CD14-positive monocyte (primary cell): ENCODE results near the gene ICA1L. TPM values are rescaled to one million over a fixed set of nuclear protein-coding genes. Genes with fewer than 3 reads are reported as not detected.

ENCODE experiments used
- DNase-seq, 3 donors: peaks; one replicate each; pipeline ENCODE4 v3.0.0-alpha.2; 2011 to 2022
- H2AFZ ChIP-seq: 2 replicates; pipeline ENCODE4 v1.6.0; 2012; ENCODE audit warnings: mild to moderate bottlenecking, low read depth, low read length, inconsistent platforms; ENCODE audit not compliant: insufficient read depth, poor library complexity, severe bottlenecking
- H3K27ac ChIP-seq, 2 donors: 1 replicate in 1 of 2; 2 replicates in 1 of 2; pipeline ENCODE4 v1.5.1; 2012 to 2013; ENCODE audit warnings: low read length in 2 of 2, control low read depth in 1 of 2, inconsistent platforms in 1 of 2, low read depth in 1 of 2, mild to moderate bottlenecking in 1 of 2
- H3K27me3 ChIP-seq, 2 donors: one replicate each; pipeline versions ENCODE4 v1.6.0 to v1.6.1; 2011 to 2013; ENCODE audit warnings: low read length in 2 of 2; ENCODE audit not compliant: control insufficient read depth in 2 of 2, insufficient read depth in 2 of 2
- H3K36me3 ChIP-seq, 2 donors: replicated peaks in 1 of 2; 1 replicate in 1 of 2; 2 replicates in 1 of 2; pipeline versions ENCODE4 v1.5.1 to v1.6.1; 2012 to 2013; ENCODE audit warnings: low read length in 2 of 2, control low read depth in 1 of 2, inconsistent platforms in 1 of 2, mild to moderate bottlenecking in 1 of 2; ENCODE audit not compliant: insufficient read depth in 2 of 2, control insufficient read depth in 1 of 2
- H3K4me1 ChIP-seq, 2 donors: 1 replicate in 1 of 2; 2 replicates in 1 of 2; pipeline versions ENCODE4 v1.5.1 to v1.6.1; 2012 to 2013; ENCODE audit warnings: low read length in 2 of 2, control low read depth in 1 of 2, inconsistent platforms in 1 of 2, mild to moderate bottlenecking in 1 of 2, moderate library complexity in 1 of 2; ENCODE audit not compliant: insufficient read depth in 2 of 2, control insufficient read depth in 1 of 2
- H3K4me2 ChIP-seq: replicated peaks from 2 replicates; pipeline ENCODE3; 2012; ENCODE audit warnings: low read length, moderate library complexity, mild to moderate bottlenecking; ENCODE audit not compliant: poor library complexity, severe bottlenecking; ENCODE audit errors: extremely low read depth
- H3K4me3 ChIP-seq, 3 experiments: fragments of 200-600 bp in 1 of 3; sonication (generic) in 1 of 3; replicated peaks in 1 of 3; 1 replicate in 2 of 3; 2 replicates in 1 of 3; pipeline ENCODE4 v1.5.1; 2011 to 2013; ENCODE audit warnings: low read length in 3 of 3, mild to moderate bottlenecking in 3 of 3, control low read depth in 2 of 3, low read depth in 2 of 3, inconsistent platforms in 1 of 3, moderate library complexity in 1 of 3
- H3K79me2 ChIP-seq: 2 replicates; pipeline ENCODE4 v1.6.0; 2012; ENCODE audit warnings: mild to moderate bottlenecking, control low read depth, inconsistent platforms, low read length, moderate library complexity; ENCODE audit not compliant: insufficient read depth
- H3K9ac ChIP-seq: 2 replicates; pipeline ENCODE4 v1.6.0; 2017; ENCODE audit warnings: low read length, mild to moderate bottlenecking; ENCODE audit not compliant: insufficient read depth, poor library complexity, severe bottlenecking
- H3K9me3 ChIP-seq, 2 donors: replicated peaks in 1 of 2; 1 replicate in 1 of 2; 2 replicates in 1 of 2; pipeline versions ENCODE4 v1.5.1 to v1.6.1; 2012 to 2013; ENCODE audit warnings: low read length in 2 of 2, control low read depth in 1 of 2; ENCODE audit not compliant: control insufficient read depth in 1 of 2, insufficient read depth in 1 of 2
- H4K20me1 ChIP-seq: 2 replicates; pipeline ENCODE4 v1.6.0; 2012; ENCODE audit warnings: mild to moderate bottlenecking, low read length, control low read depth, moderate library complexity; ENCODE audit not compliant: insufficient read depth
- H3K27ac Mint-ChIP-seq, 7 donors: one replicate each; pipeline ENCODE4 v1.8.0; 2020; ENCODE audit warnings: mild to moderate bottlenecking in 7 of 7, mixed read lengths in 7 of 7, moderate library complexity in 6 of 7, inconsistent platforms in 2 of 7
- H3K27me3 Mint-ChIP-seq, 3 donors: one replicate each; pipeline ENCODE4 v1.8.0; 2021 to 2022; ENCODE audit warnings: low read depth in 3 of 3, mild to moderate bottlenecking in 3 of 3, mixed read lengths in 3 of 3, moderate library complexity in 3 of 3, inconsistent platforms in 1 of 3
- H3K36me3 Mint-ChIP-seq, 2 donors: one replicate each; pipeline ENCODE4 v1.8.0; 2020; ENCODE audit warnings: mixed read lengths in 2 of 2, inconsistent platforms in 1 of 2, mild to moderate bottlenecking in 1 of 2
- H3K4me1 Mint-ChIP-seq: one replicate; pipeline ENCODE4 v1.8.0; 2020; ENCODE audit warnings: mild to moderate bottlenecking, mixed read lengths
- H3K4me3 Mint-ChIP-seq, 2 donors: one replicate each; pipeline ENCODE4 v1.8.0; 2020; ENCODE audit warnings: mild to moderate bottlenecking in 2 of 2, mixed read lengths in 2 of 2, moderate library complexity in 1 of 2
- H3K9me3 Mint-ChIP-seq, 7 donors: one replicate each; pipeline ENCODE4 v1.8.0; 2020 to 2022; ENCODE audit warnings: mixed read lengths in 7 of 7, mild to moderate bottlenecking in 6 of 7, moderate library complexity in 6 of 7, inconsistent platforms in 2 of 7
- WGBS: methylation state at CpG from one replicate; pipeline ENCODE4 v1.1.5; 2013; ENCODE audit warnings: missing lambda C conversion rate; ENCODE audit not compliant: insufficient coverage; 5-methylcytosine and 5-hydroxymethylcytosine counted together
- intact Hi-C, 2 donors: fragments of 100-400 bp; cut with micrococcal nuclease; formaldehyde crosslinking; loops; one replicate each; pipeline versions ENCODE4 v1.15.0 to v1.15.1; 2023
- polyA plus RNA-seq, 3 donors: library from polyadenylated mRNA; depleted of rRNA in 1 of 3; unstranded in 2 of 3; stranded (reverse) in 1 of 3; fragments of 300-500 nt in 2 of 3; fragments of >200 nt in 1 of 3; fragmentation: Illumina TruSeq in 2 of 3; gene quantifications; 1 replicate in 2 of 3; 2 replicates in 1 of 3; pipeline ENCODE4 v1.2.3, GENCODE V29; 2012 to 2021
- TF ChIP-seq, protein P1 (sequence below): fragments of 200-600 bp; IDR thresholded peaks from one replicate; pipeline ENCODE4 v1.8.0; 2022; ENCODE audit warnings: antibody characterized with exemption, mild to moderate bottlenecking

The ICA1L gene
- polyA plus RNA-seq, 3 donors = 0.17 to 0.85 (median 0.57) TPM

DNA sequence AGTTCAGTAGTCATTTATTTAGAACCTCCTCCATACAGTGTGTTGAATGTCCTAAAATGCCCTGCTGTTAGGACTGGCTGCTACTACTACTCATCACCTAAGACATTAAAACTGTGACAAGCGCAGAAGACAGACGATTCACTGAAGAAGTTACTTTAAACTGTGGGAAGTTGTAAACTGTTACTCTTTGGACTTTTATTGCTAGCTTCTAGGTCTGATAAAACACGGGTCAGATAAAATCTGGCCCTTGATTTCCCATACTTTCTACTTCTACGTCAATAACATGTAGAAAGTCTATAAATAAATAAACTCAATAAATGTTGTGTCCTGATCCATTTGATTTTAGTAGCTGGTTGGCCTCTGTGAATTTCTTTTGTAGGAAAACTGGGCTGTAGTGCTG, 113.4 kb downstream of the ICA1L start:
- H3K4me1 ChIP-seq = no peaks in the 10 kb centered on the region
- H3K79me2 ChIP-seq = no peaks in the 10 kb centered on the region
- peaks cover 5% of the 10 kb centered on the region for H3K4me1 Mint-ChIP-seq
- no peaks in the 10 kb centered on the region for H3K9me3 ChIP-seq
- H3K27me3 Mint-ChIP-seq = peaks cover 0 to 2% (median 2%) of the 10 kb centered on the region in 3 donors
- no peak overlapping the region for H3K9ac ChIP-seq
- H3K4me2 ChIP-seq = no peak overlapping the region
- no peak overlapping the region for H3K4me3 ChIP-seq
- H3K27ac Mint-ChIP-seq = no peak overlapping the region
- H3K36me3 ChIP-seq = peaks cover 26 to 51% of the 10 kb centered on the region in 2 donors
- intact Hi-C loops = no loop called here
- no peak for DNase-seq
- H2AFZ ChIP-seq = no peak overlapping the region
- TF ChIP-seq, protein P1, sequence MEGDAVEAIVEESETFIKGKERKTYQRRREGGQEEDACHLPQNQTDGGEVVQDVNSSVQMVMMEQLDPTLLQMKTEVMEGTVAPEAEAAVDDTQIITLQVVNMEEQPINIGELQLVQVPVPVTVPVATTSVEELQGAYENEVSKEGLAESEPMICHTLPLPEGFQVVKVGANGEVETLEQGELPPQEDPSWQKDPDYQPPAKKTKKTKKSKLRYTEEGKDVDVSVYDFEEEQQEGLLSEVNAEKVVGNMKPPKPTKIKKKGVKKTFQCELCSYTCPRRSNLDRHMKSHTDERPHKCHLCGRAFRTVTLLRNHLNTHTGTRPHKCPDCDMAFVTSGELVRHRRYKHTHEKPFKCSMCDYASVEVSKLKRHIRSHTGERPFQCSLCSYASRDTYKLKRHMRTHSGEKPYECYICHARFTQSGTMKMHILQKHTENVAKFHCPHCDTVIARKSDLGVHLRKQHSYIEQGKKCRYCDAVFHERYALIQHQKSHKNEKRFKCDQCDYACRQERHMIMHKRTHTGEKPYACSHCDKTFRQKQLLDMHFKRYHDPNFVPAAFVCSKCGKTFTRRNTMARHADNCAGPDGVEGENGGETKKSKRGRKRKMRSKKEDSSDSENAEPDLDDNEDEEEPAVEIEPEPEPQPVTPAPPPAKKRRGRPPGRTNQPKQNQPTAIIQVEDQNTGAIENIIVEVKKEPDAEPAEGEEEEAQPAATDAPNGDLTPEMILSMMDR = no peak
- H3K27ac ChIP-seq = no peak overlapping the region
- no CpG with 5 or more reads among the region's 4 CpGs for WGBS
- no peak overlapping the region for H3K4me3 Mint-ChIP-seq
- peaks cover 53 to 55% of the 10 kb centered on the region in 2 donors for H3K36me3 Mint-ChIP-seq
- no peaks in the 10 kb centered on the region for H4K20me1 ChIP-seq
- H3K9me3 Mint-ChIP-seq = peaks cover 0 to 5% (median 2%) of the 10 kb centered on the region in 7 donors
- no peaks in the 10 kb centered on the region for H3K27me3 ChIP-seq

DNA sequence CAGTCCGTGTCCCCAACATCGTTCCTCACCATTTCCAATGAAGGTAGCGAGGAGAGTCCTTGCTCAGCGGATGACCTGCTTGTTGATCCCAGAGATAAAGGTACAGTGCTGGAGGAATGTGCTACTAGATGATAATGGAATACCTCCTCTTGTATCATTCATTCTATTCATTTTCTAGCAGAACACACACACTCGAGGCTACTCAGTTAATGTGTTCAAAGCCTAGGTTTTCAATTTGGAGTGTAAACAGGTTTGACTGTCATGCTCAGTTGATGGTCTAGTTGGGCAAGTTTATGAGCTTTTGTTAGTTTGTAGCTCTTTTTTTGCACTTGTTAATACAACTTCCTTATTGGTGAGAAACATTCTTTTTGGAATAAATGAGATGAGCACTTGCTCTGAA, 114.2 kb downstream of the ICA1L start:
- H3K27me3 Mint-ChIP-seq = peaks cover 0 to 2% (median 2%) of the 10 kb centered on the region in 3 donors
- intact Hi-C loops = no loop called here
- no CpG with 5 or more reads among the region's 5 CpGs for WGBS
- no peaks in the 10 kb centered on the region for H3K4me1 ChIP-seq
- no peaks in the 10 kb centered on the region for H3K9me3 ChIP-seq
- no peak overlapping the region for H3K4me3 Mint-ChIP-seq
- no peak for DNase-seq
- H3K4me3 ChIP-seq = no peak overlapping the region
- no peak overlapping the region for H2AFZ ChIP-seq
- H3K79me2 ChIP-seq = no peaks in the 10 kb centered on the region
- peaks cover 53 to 56% of the 10 kb centered on the region in 2 donors for H3K36me3 Mint-ChIP-seq
- peaks cover 26 to 51% of the 10 kb centered on the region in 2 donors for H3K36me3 ChIP-seq
- H3K27ac Mint-ChIP-seq = no peak overlapping the region
- H3K27ac ChIP-seq = no peak overlapping the region
- no peaks in the 10 kb centered on the region for H3K4me1 Mint-ChIP-seq
- H3K4me2 ChIP-seq = no peak overlapping the region
- peaks cover 0 to 5% (median 2%) of the 10 kb centered on the region in 7 donors for H3K9me3 Mint-ChIP-seq
- TF ChIP-seq, protein P1 = no peak
- no peak overlapping the region for H3K9ac ChIP-seq
- no peaks in the 10 kb centered on the region for H4K20me1 ChIP-seq
- H3K27me3 ChIP-seq = no peaks in the 10 kb centered on the region
